Mucosa of descending colon (tissue), 3 donors: Measurements from ENCODE around the gene SERPINA10. TPM values are rescaled to one million over a fixed set of nuclear protein-coding genes. Genes with fewer than 3 reads are reported as not detected.

Experiments used
- ATAC-seq: fragments of 200-7000 bp; cut with Tn5 transposase; one replicate; pipeline ENCODE4 v1.9.1; 2020; ENCODE audit warnings: mild to moderate bottlenecking, moderate library complexity
- DNase-seq, 3 donors: peaks; one replicate each; pipeline ENCODE4 v3.0.0-alpha.2; 2020
- H3K36me3 ChIP-seq: fragments of 200-600 bp; one replicate; pipeline ENCODE4 v1.8.0; 2021; ENCODE audit warnings: low read depth, mild to moderate bottlenecking
- H3K4me1 ChIP-seq: fragments of 200-600 bp; one replicate; pipeline ENCODE4 v1.8.0; 2021; ENCODE audit warnings: low read depth, mild to moderate bottlenecking
- H3K4me3 ChIP-seq: fragments of 200-600 bp; one replicate; pipeline ENCODE4 v1.8.0; 2021; ENCODE audit warnings: mild to moderate bottlenecking
- H3K9me3 ChIP-seq: fragments of 200-600 bp; one replicate; pipeline ENCODE4 v1.8.0; 2021; ENCODE audit warnings: mild to moderate bottlenecking
- CTCF ChIP-seq: fragments of 200-600 bp; IDR thresholded peaks from one replicate; pipeline ENCODE4 v1.8.0; 2022; ENCODE audit warnings: antibody characterized with exemption, mild to moderate bottlenecking
- intact Hi-C, 2 donors: fragments of 100-400 bp; cut with DNase I in 1 of 2; cut with micrococcal nuclease in 1 of 2; formaldehyde crosslinking; loops; one replicate each; pipeline versions ENCODE4 v1.11.0 to v1.11.1; 2022; cut with DNase I, micrococcal nuclease
- total RNA-seq, 3 donors: library from RNA; stranded (reverse); fragmentation: NEBNext Ultra II Directional in 2 of 3; extraction: Animal tissue kit (Norgen Biotek cat#: 25700) in 2 of 3; gene quantifications; one replicate each; pipeline versions ENCODE4 v1.2.1 to v1.2.4, GENCODE V29; 2021 to 2023
- donor health status: DM: no; HTN: no; CAD: no; lungs with moderate emphysema.
- donor health status: DM: no; HTN: no; CAD: no.
- donor health status: DM: no; HTN: yes; CAD: no.

SERPINA10 gene
- total RNA-seq, 3 donors from 2014 or later = 0.09 to 0.34 (median 0.20) TPM

GRCh38 chr14:94290197-94290596 lies 2.9 kb downstream of the SERPINA10 start:
- Histone ChIP-seq H3K4me1 (peaks cover 11% of the 10 kb centered on the region), H3K36me3 (no peaks in the 10 kb centered on the region), H3K9me3 (no peaks in the 10 kb centered on the region), H3K4me3 (no peak overlapping the region)
- intact Hi-C loops = no loop called here
- TF ChIP-seq CTCF = no peak
- DNase-seq (no peak), ATAC-seq (no peak)

- DNase-seq = no peak
- no peak for ATAC-seq
- intact Hi-C loops = no loop called here
- no peak overlapping the region for H3K4me3 ChIP-seq
- H3K36me3 ChIP-seq = no peaks in the 10 kb centered on the region
- peaks cover 11% of the 10 kb centered on the region for H3K4me1 ChIP-seq
- H3K9me3 ChIP-seq = no peaks in the 10 kb centered on the region
- no peak for TF ChIP-seq CTCF
Observed at GRCh38 chr14:94288610-94289465, 4.2 kb downstream of the SERPINA10 start.

- no peaks in the 10 kb centered on the region for H3K9me3 ChIP-seq
- DNase-seq (no peak), ATAC-seq (no peak)
- no peak for TF ChIP-seq CTCF
- intact Hi-C loops = no loop called here
- no peaks in the 10 kb centered on the region for H3K36me3 ChIP-seq
- H3K4me1 ChIP-seq = no peaks in the 10 kb centered on the region
- no peak overlapping the region for H3K4me3 ChIP-seq
Observed at GRCh38 chr14:94285158-94285557, 7.9 kb downstream of the SERPINA10 start.

GRCh38 chr14:94284221-94284620 lies 8.8 kb downstream of the SERPINA10 start:
- no peaks in the 10 kb centered on the region for H3K4me1 ChIP-seq
- no peak for DNase-seq
- no peaks in the 10 kb centered on the region for H3K9me3 ChIP-seq
- H3K36me3 ChIP-seq = no peaks in the 10 kb centered on the region
- TF ChIP-seq CTCF = no peak
- intact Hi-C loops = no loop called here
- ATAC-seq = no peak
- H3K4me3 ChIP-seq = no peak overlapping the region

GRCh38 chr14:94282991-94283723 lies 9.9 kb downstream of the SERPINA10 start:
- intact Hi-C loops = no loop called here
- Histone ChIP-seq H3K4me3 (no peak overlapping the region), H3K4me1 (no peaks in the 10 kb centered on the region), H3K36me3 (no peaks in the 10 kb centered on the region), H3K9me3 (no peaks in the 10 kb centered on the region)
- ATAC-seq (no peak), DNase-seq (no peak)
- no peak for TF ChIP-seq CTCF
